ENCODE measurements around the gene CFDP1. TPM values are rescaled to one million over a fixed set of nuclear protein-coding genes. Genes with fewer than 3 reads are reported as not detected.

The CFDP1 gene
- total and polyA plus RNA-seq, 2 of the 13 experiments (the other 11 are each of a cell fraction or from before 2014, with no cell fraction given): 78.6 to 153 TPM

DNA sequence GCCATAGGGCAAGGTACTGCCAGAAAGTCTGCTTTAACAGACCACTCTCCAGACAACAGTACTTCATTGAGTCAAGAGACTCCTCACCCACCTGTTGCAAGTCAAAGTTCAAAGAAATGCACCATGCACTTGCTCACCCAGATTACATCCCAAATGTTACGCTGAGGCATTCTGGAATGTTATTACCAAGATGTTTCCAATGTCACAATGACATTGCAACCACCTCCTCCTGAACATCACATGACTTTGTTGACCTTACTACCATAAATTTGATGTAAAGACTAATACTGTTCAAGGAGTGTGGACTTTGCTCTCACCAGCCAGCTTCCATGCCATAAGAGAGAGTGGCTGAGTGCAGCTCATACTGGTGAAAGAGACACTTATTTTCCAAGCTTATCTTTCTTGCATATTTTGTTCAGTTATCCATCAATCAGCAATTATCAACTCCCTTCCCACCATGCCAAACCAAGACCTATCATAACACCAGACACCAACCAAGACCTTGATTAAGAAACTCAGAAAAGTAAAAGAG lies 123.3 kb downstream of the CFDP1 start (continued):
- TF ChIP-seq, protein P1, sequence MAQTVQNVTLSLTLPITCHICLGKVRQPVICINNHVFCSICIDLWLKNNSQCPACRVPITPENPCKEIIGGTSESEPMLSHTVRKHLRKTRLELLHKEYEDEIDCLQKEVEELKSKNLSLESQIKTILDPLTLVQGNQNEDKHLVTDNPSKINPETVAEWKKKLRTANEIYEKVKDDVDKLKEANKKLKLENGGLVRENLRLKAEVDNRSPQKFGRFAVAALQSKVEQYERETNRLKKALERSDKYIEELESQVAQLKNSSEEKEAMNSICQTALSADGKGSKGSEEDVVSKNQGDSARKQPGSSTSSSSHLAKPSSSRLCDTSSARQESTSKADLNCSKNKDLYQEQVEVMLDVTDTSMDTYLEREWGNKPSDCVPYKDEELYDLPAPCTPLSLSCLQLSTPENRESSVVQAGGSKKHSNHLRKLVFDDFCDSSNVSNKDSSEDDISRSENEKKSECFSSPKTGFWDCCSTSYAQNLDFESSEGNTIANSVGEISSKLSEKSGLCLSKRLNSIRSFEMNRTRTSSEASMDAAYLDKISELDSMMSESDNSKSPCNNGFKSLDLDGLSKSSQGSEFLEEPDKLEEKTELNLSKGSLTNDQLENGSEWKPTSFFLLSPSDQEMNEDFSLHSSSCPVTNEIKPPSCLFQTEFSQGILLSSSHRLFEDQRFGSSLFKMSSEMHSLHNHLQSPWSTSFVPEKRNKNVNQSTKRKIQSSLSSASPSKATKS (CRISPR knock-in tag; IDR thresholded peaks at IDR 0.05): no peak
- TF ChIP-seq ZNF296 (CRISPR knock-in tag; conservative IDR thresholded peaks at IDR 0.05): no peak
- peak; percentile 43; the same call in 1 of the 2 replicates for TF ChIP-seq ZFX (CRISPR knock-in tag; IDR thresholded peaks at IDR 0.05; ENCODE audit: low read depth)
- TF ChIP-seq, protein P2, sequence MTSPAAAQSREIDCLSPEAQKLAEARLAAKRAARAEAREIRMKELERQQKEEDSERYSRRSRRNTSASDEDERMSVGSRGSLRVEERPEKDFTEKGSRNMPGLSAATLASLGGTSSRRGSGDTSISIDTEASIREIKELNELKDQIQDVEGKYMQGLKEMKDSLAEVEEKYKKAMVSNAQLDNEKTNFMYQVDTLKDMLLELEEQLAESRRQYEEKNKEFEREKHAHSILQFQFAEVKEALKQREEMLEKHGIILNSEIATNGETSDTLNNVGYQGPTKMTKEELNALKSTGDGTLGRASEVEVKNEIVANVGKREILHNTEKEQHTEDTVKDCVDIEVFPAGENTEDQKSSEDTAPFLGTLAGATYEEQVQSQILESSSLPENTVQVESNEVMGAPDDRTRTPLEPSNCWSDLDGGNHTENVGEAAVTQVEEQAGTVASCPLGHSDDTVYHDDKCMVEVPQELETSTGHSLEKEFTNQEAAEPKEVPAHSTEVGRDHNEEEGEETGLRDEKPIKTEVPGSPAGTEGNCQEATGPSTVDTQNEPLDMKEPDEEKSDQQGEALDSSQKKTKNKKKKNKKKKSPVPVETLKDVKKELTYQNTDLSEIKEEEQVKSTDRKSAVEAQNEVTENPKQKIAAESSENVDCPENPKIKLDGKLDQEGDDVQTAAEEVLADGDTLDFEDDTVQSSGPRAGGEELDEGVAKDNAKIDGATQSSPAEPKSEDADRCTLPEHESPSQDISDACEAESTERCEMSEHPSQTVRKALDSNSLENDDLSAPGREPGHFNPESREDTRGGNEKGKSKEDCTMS (CRISPR knock-in tag; conservative IDR thresholded peaks at IDR 0.05): no peak
- TF ChIP-seq ZNF274 (CRISPR knock-in tag; IDR thresholded peaks at IDR 0.05): no peak
- TF ChIP-seq, protein P3, sequence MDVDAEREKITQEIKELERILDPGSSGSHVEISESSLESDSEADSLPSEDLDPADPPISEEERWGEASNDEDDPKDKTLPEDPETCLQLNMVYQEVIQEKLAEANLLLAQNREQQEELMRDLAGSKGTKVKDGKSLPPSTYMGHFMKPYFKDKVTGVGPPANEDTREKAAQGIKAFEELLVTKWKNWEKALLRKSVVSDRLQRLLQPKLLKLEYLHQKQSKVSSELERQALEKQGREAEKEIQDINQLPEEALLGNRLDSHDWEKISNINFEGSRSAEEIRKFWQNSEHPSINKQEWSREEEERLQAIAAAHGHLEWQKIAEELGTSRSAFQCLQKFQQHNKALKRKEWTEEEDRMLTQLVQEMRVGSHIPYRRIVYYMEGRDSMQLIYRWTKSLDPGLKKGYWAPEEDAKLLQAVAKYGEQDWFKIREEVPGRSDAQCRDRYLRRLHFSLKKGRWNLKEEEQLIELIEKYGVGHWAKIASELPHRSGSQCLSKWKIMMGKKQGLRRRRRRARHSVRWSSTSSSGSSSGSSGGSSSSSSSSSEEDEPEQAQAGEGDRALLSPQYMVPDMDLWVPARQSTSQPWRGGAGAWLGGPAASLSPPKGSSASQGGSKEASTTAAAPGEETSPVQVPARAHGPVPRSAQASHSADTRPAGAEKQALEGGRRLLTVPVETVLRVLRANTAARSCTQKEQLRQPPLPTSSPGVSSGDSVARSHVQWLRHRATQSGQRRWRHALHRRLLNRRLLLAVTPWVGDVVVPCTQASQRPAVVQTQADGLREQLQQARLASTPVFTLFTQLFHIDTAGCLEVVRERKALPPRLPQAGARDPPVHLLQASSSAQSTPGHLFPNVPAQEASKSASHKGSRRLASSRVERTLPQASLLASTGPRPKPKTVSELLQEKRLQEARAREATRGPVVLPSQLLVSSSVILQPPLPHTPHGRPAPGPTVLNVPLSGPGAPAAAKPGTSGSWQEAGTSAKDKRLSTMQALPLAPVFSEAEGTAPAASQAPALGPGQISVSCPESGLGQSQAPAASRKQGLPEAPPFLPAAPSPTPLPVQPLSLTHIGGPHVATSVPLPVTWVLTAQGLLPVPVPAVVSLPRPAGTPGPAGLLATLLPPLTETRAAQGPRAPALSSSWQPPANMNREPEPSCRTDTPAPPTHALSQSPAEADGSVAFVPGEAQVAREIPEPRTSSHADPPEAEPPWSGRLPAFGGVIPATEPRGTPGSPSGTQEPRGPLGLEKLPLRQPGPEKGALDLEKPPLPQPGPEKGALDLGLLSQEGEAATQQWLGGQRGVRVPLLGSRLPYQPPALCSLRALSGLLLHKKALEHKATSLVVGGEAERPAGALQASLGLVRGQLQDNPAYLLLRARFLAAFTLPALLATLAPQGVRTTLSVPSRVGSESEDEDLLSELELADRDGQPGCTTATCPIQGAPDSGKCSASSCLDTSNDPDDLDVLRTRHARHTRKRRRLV (CRISPR knock-in tag; IDR thresholded peaks at IDR 0.05): no peak
- TF ChIP-seq CBFB (CRISPR knock-in tag; IDR thresholded peaks at IDR 0.05): peak; percentile 50; the same call in 1 of the 2 replicates
- TF ChIP-seq, protein P4, sequence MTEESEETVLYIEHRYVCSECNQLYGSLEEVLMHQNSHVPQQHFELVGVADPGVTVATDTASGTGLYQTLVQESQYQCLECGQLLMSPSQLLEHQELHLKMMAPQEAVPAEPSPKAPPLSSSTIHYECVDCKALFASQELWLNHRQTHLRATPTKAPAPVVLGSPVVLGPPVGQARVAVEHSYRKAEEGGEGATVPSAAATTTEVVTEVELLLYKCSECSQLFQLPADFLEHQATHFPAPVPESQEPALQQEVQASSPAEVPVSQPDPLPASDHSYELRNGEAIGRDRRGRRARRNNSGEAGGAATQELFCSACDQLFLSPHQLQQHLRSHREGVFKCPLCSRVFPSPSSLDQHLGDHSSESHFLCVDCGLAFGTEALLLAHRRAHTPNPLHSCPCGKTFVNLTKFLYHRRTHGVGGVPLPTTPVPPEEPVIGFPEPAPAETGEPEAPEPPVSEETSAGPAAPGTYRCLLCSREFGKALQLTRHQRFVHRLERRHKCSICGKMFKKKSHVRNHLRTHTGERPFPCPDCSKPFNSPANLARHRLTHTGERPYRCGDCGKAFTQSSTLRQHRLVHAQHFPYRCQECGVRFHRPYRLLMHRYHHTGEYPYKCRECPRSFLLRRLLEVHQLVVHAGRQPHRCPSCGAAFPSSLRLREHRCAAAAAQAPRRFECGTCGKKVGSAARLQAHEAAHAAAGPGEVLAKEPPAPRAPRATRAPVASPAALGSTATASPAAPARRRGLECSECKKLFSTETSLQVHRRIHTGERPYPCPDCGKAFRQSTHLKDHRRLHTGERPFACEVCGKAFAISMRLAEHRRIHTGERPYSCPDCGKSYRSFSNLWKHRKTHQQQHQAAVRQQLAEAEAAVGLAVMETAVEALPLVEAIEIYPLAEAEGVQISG (CRISPR knock-in tag; IDR thresholded peaks at IDR 0.05): 0 out of 2 replicates have a peak, but pooled peaks have one; percentile 28
- TF ChIP-seq, protein P5, sequence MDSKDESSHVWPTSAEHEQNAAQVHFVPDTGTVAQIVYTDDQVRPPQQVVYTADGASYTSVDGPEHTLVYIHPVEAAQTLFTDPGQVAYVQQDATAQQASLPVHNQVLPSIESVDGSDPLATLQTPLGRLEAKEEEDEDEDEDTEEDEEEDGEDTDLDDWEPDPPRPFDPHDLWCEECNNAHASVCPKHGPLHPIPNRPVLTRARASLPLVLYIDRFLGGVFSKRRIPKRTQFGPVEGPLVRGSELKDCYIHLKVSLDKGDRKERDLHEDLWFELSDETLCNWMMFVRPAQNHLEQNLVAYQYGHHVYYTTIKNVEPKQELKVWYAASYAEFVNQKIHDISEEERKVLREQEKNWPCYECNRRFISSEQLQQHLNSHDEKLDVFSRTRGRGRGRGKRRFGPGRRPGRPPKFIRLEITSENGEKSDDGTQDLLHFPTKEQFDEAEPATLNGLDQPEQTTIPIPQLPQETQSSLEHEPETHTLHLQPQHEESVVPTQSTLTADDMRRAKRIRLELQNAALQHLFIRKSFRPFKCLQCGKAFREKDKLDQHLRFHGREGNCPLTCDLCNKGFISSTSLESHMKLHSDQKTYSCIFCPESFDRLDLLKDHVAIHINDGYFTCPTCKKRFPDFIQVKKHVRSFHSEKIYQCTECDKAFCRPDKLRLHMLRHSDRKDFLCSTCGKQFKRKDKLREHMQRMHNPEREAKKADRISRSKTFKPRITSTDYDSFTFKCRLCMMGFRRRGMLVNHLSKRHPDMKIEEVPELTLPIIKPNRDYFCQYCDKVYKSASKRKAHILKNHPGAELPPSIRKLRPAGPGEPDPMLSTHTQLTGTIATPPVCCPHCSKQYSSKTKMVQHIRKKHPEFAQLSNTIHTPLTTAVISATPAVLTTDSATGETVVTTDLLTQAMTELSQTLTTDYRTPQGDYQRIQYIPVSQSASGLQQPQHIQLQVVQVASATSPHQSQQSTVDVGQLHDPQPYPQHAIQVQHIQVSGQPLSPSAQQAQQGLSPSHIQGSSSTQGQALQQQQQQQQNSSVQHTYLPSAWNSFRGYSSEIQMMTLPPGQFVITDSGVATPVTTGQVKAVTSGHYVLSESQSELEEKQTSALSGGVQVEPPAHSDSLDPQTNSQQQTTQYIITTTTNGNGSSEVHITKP (CRISPR knock-in tag; IDR thresholded peaks at IDR 0.05; ENCODE audit: low read depth): no peak

Data from HepG2 (cell line).